Thoracic aorta (tissue), 2 donors: ENCODE measurements around the gene HIKESHI. TPM values are rescaled to one million over a fixed set of nuclear protein-coding genes. Genes with fewer than 3 reads are reported as not detected.
"Not testable (repeated sequence)": the region's sequence is repeated elsewhere in the genome, so short reads cannot be mapped to it uniquely, and the experiment has no call there.

Experiments used
- ATAC-seq: fragments of 150-250 bp; one replicate; pipeline ENCODE4 v1.8.0; 2017; ENCODE audit warnings: low read depth; ENCODE audit not compliant: insufficient number of reproducible peaks, low FRiP score
- DNase-seq: peaks from one replicate; pipeline ENCODE4 v3.0.0-alpha.2; 2020; ENCODE audit warnings: low spot score
- H3K27ac ChIP-seq, 2 donors: fragments of 200-600 bp; sonication (generic); 1 replicate in 1 of 2; 2 replicates in 1 of 2; pipeline ENCODE4 v1.5.1; 2016; ENCODE audit warnings: mild to moderate bottlenecking in 2 of 2, moderate library complexity in 2 of 2
- H3K27me3 ChIP-seq: fragments of 200-600 bp; sonication (generic); replicated peaks from 2 replicates; pipeline ENCODE4 v1.6.0; 2016; ENCODE audit warnings: mild to moderate bottlenecking; ENCODE audit not compliant: insufficient read depth
- H3K36me3 ChIP-seq: fragments of 200-600 bp; sonication (generic); one replicate; pipeline ENCODE4 v1.5.1; 2016
- H3K4me1 ChIP-seq, 2 donors: fragments of 200-600 bp; sonication (generic); 1 replicate in 1 of 2; 2 replicates in 1 of 2; pipeline versions ENCODE4 v1.5.1 to v1.6.0; 2016; ENCODE audit warnings: low read depth in 2 of 2, mild to moderate bottlenecking in 1 of 2; ENCODE audit not compliant: control insufficient read depth in 1 of 2
- H3K4me3 ChIP-seq: fragments of 200-600 bp; sonication (generic); 2 replicates; pipeline ENCODE4 v1.5.1; 2016; ENCODE audit warnings: mild to moderate bottlenecking
- H3K9me3 ChIP-seq: fragments of 200-600 bp; sonication (generic); 2 replicates; pipeline ENCODE4 v1.5.1; 2016
- CTCF ChIP-seq: fragments of 200-600 bp; sonication (generic); IDR thresholded peaks from one replicate; pipeline ENCODE4 v1.5.1; 2019; ENCODE audit warnings: antibody characterized with exemption
- total RNA-seq, 2 donors: library from RNA; depleted of rRNA; stranded (reverse); fragments of >200 nt; gene quantifications; one replicate each; pipeline versions ENCODE4 v1.1.0 to v1.2.3, GENCODE V29; 2016

Gene HIKESHI
- total RNA-seq, 2 donors from 2014 or later = 36.7 to 39.5 TPM

GRCh38 chr11:86292912-86293616, 9.0 kb upstream of the HIKESHI start:
- Histone ChIP-seq H3K36me3 (no peaks in the 10 kb centered on the region), H3K4me1 (no peaks in the 10 kb centered on the region), H3K27ac (no peak overlapping the region), H3K27me3 (no peaks in the 10 kb centered on the region), H3K4me3 (no peak overlapping the region), H3K9me3 (no peaks in the 10 kb centered on the region)
- no peak for TF ChIP-seq CTCF
- no peak for ATAC-seq
- no peak for DNase-seq

GRCh38 chr11:86294026-86294425, 8.0 kb upstream of the HIKESHI start:
- no peak overlapping the region for H3K27ac ChIP-seq
- no peaks in the 10 kb centered on the region for H3K4me1 ChIP-seq
- ATAC-seq (no peak), DNase-seq (no peak)
- no peaks in the 10 kb centered on the region for H3K9me3 ChIP-seq
- H3K27me3 ChIP-seq = no peaks in the 10 kb centered on the region
- no peaks in the 10 kb centered on the region for H3K36me3 ChIP-seq
- TF ChIP-seq CTCF = no peak
- H3K4me3 ChIP-seq = no peak overlapping the region

GRCh38 chr11:86301742-86302091, 323 bp upstream of the HIKESHI start:
- Histone ChIP-seq H3K27me3 (no peaks in the 10 kb centered on the region), H3K9me3 (no peaks in the 10 kb centered on the region), H3K4me1 (peaks cover 11 to 21% of the 10 kb centered on the region in 2 donors), H3K27ac (no peak overlapping the region), H3K4me3 (peak overlapping the region; percentile 88), H3K36me3 (no peaks in the 10 kb centered on the region)
- no peak for ATAC-seq
- no peak for DNase-seq
- no peak for TF ChIP-seq CTCF

- Histone ChIP-seq H3K4me1 (peaks cover 11 to 21% of the 10 kb centered on the region in 2 donors), H3K27ac (no peak overlapping the region), H3K9me3 (no peaks in the 10 kb centered on the region), H3K4me3 (peak overlapping the region; percentile 88), H3K36me3 (no peaks in the 10 kb centered on the region), H3K27me3 (no peaks in the 10 kb centered on the region)
- no peak for ATAC-seq
- TF ChIP-seq CTCF = no peak
- DNase-seq = no peak
These were observed 1.2 kb downstream of the HIKESHI start for GRCh38 chr11:86303257-86303656.

GRCh38 chr11:86308710-86309109, 6.7 kb downstream of the HIKESHI start:
- H3K4me1 ChIP-seq, H3K36me3 ChIP-seq, H3K9me3 ChIP-seq, H3K27me3 ChIP-seq, DNase-seq, ATAC-seq, H3K4me3 ChIP-seq, H3K27ac ChIP-seq: not testable (repeated sequence)

GRCh38 chr11:86313793-86314192, 11.8 kb downstream of the HIKESHI start:
- no peak for ATAC-seq
- no peak overlapping the region for H3K27ac ChIP-seq

More at GRCh38 chr11:86313793-86314192, 11.8 kb downstream of the HIKESHI start:
- DNase-seq = no peak
- H3K36me3 ChIP-seq = peaks cover 6% of the 10 kb centered on the region
- no peaks in the 10 kb centered on the region for H3K9me3 ChIP-seq
- TF ChIP-seq CTCF = no peak
- no peaks in the 10 kb centered on the region for H3K27me3 ChIP-seq
- H3K4me1 ChIP-seq = no peaks in the 10 kb centered on the region
- no peak overlapping the region for H3K4me3 ChIP-seq
